Cerebellar cortex (tissue), 1 donor: ENCODE measurements around the gene TMEM183A.
"Not testable (repeated sequence)": the region's sequence is repeated elsewhere in the genome, so short reads cannot be mapped to it uniquely, and the experiment has no call there.

Experiments
- DNase-seq: peaks from one replicate; pipeline ENCODE4 v3.0.0-alpha.2; 2015; ENCODE audit warnings: low spot score

The TMEM183A gene, protein sequence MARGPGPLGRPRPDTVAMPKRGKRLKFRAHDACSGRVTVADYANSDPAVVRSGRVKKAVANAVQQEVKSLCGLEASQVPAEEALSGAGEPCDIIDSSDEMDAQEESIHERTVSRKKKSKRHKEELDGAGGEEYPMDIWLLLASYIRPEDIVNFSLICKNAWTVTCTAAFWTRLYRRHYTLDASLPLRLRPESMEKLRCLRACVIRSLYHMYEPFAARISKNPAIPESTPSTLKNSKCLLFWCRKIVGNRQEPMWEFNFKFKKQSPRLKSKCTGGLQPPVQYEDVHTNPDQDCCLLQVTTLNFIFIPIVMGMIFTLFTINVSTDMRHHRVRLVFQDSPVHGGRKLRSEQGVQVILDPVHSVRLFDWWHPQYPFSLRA

DNA sequence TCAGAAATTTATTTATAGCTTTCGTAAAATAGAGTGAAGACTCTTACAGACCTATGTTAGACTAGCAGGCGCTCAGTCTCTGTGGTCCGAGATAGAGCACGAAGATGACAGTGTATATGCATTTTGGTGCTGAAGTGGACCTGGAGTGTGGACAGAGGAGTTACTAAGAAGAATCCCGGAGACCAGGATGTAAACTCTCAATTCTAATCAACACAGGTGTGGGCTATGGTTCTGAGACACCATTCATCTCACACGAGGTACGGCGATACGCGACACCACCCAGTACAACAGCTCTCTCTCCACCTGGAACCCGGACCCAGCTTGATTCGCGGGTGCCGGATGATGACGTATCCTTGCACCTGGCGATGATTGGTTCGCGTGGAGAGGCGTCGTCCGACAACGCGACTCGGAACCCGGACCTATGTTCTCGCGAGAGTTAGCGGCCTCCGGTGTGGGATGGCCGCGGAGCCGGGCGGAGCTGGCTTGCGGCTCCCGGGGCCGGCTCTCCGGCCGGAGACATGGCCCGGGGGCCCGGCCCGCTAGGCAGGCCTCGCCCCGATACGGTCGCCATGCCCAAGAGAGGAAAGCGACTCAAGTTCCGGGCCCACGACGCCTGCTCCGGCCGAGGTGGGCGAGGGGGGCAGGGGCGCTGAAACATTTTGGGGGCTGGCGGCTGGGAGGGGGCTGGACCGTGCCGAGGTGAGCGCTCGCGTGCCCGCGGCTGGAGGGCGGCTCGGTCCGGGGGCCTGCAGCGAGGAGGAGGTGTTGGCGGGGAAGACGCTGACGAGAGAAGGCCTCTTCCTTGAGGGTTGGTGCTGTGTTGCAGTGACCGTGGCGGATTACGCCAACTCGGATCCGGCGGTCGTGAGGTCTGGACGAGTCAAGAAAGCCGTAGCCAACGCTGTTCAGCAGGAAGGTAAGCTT, at the start of gene TMEM183A:
TSS of gene TMEM183A (plus strand) at position 427 of the 924 bp plus-strand sequence. CDS start at position 519, 92 bp downstream.
- DNase-seq, result peak; percentile 98

DNA sequence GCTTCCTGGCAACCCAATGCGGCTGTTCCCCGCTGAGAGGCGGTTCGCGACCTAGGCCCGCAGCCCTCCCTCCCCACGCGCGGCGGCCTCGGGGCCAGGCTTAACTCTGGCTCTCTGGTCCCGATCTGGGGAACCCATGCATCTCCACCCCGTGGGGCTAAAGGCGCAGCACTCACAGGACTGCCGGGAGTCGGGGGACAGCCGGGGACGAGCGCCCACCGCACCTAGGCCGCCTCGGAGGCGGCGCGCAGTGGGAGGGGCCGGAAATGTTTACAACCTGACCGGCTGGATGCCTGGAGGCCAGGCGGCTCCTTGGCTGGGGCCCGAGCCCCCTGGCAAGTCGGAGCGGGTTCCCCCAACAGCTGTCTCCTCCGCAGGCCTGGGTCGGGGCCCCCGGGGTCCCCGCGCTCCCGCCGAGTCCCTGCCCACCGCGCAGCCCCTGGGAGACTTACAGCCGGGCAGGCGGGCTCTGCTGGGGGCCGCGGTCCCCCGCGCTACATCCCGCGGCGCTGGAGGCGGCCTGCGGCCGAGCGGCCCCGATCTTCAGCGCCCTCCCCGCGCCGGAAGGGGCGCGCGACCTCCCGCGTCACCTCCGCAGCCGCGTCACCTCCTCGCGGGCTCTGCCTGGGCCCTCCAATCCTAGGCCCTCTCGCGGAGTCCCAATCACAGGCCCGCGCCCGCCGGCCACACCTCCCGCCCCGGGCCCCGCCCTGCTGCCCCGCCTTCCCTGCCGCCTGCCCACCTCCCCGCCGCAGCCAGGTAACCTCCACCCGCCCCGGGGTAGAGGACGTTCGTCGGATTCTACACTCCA, 49.2 kb upstream of the TMEM183A start, which contains the start of gene ADIPOR1:
TSS of gene ADIPOR1 (minus strand) at position 580 of the 811 bp plus-strand sequence. CDS start 7,242 bp downstream, outside the sequence.
- DNase-seq, result peak; percentile 87

DNA sequence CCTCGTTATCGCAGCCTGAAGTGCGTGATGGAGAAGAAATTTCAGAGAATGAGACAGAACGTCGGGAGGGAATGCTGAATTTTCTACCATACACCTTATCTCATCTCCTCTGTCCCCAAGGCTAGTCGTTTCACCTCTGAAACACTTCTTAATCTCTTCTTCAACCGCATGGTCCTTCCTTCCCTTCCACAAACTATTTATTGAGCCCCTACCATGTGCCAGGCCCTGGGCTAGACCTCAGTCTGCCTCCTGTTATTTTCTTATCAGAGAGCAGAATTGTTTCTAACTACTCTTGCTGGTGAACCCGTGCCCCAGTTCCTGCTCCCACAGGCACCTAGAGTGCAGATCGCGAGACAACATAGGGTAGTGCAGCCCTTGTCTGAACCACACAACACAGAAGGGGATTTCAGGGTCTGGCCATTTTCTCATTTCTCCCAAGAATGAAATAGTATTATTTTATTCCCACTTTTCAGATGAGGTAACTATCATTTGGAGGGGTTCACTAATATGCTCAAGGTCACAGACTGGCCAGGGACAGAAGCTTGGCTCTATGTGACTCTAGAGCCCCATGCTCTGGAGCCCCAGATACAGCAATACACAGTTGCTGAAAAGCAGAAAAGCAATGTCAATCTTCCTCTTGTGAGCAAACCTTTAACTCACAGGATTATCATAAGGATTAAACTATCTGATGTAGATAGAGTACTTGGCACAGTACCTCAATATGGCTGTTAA, 48.5 kb upstream of the TMEM183A start:
- DNase-seq, result no peak

DNA sequence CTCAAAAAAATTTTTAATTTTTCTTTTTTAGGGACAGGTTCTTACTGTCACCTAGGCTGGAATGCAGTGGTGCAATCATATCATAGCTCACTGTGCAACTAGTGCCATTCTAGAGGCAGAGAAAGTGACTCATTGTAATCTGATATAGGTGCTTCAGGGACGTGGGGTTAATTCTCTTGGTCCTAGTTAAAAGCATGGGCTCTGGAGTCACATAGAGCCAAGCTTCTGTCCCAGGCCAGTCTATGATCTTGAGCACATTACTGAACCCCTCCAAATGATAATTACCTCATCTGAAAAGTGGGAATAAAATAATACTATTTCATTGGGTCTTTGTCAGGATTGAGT, 47.9 kb upstream of the TMEM183A start:
- no peak for DNase-seq

DNA sequence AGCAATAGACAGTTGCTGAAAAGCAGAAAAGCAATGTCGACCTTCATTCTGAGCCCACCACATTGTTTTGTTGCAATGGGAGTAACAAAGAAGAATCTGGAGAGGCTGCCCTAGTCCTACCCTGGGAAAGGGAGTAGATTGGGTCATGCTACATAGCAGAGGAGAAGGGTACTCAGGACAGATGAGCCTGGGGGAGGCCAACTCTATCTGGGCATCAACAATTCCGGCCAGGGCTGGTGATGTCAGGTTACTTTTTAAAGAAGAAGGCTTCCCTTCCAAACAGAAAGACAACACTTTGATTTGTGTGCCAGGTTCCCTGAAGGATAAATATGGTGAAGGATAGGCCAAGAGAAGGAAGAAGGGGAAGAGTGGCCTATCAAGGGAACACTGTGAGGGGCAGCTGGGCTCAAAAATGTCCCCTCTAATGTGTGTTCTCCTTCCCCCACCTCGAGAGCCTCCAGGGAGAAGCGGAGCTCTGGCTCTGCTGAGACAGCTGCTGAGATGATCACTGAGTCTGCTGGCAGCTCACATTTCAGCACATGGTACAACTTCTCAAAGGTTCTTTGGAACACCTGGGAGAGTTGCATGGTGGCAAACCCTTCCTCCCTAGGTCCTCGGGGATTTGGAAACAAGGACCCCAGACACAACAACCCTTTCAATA, 45.8 kb upstream of the TMEM183A start:
- no peak for DNase-seq

DNA sequence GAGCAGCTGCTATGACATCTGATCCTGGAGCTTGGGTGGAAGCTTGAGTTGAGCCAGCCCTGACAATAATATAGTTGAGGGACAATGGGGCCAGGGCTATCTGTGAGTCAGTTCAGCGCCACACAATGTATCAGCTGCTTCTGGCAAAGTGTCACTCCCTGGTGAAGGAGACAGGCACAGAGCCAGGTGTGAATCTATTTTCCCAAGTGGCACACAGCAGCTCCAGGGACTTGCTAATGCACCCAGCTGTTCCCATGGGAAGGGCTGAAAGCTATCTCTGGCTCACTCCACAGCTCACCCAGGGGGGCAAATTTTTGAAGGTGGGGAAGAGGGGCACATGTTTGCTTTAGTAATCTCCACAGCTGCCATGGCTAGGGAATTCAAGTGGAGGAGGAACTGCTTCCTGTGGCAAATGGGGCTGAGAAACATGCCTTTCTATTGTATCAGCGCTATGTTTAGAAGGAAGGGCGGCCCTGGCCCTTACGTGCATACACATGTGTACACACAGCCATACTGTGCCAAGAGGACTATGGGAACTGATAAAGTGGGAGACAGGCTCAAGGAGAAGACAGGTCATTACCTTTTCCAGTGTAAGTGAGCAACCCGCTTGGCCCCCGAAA, 42.3 kb upstream of the TMEM183A start:
- no peak for DNase-seq

DNA sequence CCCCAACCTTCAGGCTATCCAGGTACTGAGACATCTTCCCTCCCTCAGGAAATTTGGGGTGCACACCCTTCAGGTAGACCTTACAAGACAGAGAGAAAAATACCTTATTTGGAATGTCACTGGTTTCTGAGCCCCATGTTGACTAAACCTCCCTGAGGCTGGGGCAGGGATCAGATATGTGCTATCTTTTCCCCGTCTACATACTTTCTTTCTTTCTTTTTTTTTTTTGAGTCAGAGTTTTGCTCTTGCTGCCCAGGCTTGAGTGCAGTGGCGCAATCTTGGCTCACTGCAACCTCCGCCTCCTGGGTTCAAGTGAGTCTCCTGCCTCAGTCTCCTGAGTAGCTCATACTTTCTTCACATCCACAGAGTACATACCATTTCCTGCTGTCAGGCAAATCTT, 41.8 kb upstream of the TMEM183A start:
- no peak for DNase-seq

DNA sequence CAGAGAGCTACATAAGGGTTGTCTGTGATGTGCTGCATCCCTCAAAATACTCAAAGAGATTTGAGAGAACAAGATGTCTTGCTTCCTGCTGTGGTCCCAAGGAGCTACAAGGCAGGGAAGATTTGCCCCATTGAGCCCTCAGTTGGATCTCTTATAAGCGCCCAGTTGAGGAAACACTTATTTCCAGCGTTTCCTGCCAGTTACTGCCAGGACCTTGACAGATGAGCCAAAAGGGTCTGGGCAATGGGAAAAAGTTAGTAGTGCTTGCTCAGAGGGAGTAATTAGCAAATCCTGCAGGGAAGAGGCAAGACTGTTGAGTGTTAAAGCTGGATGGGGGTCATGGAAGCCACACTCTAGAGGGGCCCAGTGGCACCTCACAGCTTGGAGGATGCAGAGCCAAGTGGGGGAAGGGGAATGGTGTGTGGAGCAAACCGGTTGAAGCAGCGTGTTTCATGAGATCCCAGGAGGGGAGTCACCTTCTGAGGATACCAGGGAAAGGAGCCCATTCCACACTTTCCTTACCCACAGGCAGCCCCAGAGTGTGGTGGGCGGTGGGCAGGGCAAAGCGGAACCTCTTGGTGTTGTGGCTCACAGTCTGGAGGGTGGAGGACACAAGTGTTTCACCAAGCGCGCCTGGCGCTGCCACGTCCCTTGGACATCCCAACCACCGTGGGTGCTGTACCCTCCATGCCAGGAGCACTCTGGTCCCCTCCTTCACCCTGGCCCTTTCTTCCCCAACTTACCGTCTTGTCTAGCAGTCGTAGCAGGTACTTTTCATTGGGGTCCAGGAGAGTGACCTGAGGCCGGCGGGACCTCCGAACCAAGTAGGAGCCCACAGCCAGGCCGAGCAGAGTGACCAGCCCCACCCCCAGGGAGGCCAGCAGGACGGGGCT, 40.9 kb upstream of the TMEM183A start:
- peak; percentile 10 for DNase-seq

DNA sequence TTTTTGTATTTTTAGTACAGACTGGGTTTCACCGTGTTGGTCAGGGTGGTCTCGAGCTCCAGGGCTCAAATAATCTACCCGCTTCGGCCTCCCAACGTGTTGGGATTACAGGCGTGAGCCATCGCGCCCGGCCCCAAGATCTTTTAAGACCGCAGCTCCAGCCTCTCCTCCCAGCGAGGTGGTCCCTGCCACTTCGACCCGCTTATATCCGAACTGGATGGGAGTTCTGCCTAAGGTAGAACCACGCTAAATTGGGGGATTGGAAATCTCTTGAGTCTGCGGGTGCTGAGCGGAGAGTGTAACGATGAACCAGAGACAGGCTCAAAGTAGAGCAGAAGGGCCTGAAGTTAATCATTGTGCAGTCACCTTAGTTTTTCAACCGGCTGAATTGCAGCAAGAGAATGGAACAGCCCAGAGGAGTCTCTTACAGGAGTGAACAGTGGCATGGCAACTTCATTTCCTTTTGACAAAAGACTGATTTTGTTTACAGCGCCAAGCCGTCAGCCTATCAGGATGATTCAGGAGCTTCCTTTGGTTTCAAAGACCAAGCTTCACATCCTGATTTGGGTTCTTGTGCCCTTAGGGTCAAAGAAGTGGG, 39.4 kb upstream of the TMEM183A start:
- peak; percentile 48 for DNase-seq

DNA sequence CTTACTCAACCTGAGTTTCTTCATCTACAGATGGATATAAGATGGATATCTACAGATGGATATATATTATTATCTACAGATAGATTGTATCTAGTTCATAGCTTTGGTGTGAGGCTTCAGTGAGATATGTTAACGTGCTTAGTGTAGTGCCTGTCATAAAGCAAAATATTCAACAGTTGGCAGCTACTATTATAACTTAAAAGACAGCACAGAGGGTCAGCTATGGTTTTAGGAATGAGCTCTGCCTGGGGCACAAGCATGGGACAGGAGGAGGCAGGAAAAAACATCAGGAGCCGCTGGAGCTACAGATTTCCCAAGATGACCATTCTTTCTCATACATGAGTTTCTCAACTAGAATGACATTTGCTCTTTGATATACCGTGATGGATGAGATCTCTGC, 38.8 kb upstream of the TMEM183A start:
- no peak for DNase-seq

DNA sequence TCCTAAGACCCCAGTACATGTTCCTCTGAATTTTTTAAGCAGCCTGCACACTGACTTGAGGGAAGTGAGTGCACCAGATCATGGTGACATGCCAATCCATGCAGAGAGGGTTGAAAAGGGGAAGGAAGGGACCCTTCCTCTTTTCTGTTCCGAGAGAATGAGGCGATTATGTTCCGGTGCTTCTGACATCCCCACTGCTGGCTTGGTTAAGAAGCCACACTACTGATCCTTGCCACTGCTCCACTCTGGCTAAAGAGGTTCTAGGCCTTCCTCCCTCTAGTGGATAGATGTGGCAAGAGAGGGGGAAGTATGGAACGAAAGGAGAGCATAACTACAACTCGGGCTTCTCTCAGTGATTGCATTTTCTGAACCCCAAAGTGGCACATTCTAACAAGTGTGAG, 38.3 kb upstream of the TMEM183A start:
- peak; percentile 77 for DNase-seq

DNA sequence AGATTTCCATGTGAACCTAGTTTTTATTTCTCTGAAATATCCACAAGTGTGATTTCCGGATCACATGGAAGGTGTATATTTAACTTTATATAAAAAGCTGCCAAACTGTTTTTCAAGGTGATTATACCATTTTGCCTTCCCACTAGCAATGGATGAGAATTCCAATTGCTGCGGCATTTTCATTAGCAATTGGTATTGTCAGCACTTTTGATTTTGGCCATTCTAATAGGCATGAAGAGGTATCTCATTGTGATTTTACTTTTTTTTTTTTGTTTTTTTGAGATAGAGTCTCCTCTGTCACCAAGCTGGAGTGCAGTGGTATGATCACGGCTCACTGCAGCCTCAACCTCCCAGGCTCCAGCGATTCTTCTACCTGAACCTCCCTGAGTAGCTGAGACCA, 35.1 kb upstream of the TMEM183A start:
- DNase-seq, result no peak

DNA sequence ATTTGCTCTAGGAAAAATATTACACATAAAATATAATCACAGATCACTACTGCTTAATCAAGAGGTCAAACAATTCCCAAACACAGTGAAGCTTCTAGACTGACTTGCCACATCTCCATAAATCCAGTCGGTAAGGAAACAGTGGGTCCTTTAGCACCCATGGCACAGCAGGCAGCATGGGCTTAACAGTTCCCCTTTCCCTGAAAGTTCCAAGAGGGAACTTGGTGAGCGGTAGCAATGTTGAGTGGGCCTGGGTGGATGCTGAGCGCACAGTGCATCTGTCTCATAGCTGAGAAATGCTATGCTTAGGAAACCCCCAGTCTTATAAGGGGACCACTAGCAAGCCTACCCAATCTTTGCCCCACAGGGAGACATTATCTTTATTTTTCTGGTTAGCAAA, 32.3 kb upstream of the TMEM183A start:
- no peak for DNase-seq

DNA sequence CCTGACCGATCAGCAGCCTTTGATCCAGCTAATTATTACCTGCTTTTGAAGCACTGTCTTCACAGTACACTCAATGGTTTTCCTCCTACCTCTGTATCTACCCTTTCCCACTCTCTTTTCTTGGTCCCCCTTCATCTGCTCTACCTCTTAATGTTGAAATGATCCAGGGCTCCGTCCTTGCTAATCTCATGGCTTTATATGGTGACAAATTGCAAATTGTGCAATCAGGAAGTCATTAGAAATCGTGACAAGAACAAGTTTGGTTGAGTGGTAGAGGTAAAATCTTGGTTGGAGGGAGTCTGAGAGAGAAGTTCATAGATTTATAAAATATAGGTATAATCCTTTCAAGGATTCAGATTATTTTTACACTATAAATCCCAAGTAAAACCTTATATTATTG, 30.5 kb upstream of the TMEM183A start:
- DNase-seq, result no peak

DNA sequence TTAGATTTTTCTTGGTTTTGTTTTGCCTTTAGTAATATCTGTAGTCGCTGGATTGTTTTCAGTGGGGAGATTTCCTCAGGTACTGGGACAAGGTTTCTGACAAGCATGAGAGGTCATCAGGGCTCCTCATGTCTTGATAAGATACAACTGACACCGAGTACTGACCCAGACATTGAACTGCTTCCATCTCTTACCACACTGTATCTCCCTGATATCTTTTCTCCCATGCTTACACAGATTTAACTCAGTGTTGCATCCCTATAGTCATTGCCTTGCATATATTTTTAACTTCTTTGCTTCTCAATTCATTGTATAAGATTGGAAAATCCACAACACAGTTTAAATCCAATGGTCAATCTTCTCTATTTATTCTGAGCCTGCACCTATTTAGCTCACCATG, 27.7 kb upstream of the TMEM183A start:
- no peak for DNase-seq

DNA sequence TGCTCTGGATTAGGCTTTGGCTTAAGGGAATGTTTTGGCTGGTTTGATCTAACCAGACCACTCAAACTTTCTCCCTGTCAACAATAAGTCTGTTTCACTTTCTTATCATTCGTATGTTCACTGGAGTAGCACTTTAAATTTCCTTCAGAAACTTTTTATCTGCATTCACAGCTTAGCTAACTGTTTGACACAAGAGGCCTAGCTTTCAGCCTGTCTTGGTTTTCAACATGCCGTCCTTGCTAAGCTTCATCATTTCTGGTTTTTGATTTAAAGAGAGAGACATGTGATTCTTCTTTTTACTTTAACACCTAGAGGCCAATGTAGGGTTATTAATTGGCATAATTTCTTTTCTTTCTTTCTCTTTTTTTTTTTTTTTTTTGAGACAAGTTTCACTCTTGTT, 25.2 kb upstream of the TMEM183A start:
- DNase-seq, result no peak

DNA sequence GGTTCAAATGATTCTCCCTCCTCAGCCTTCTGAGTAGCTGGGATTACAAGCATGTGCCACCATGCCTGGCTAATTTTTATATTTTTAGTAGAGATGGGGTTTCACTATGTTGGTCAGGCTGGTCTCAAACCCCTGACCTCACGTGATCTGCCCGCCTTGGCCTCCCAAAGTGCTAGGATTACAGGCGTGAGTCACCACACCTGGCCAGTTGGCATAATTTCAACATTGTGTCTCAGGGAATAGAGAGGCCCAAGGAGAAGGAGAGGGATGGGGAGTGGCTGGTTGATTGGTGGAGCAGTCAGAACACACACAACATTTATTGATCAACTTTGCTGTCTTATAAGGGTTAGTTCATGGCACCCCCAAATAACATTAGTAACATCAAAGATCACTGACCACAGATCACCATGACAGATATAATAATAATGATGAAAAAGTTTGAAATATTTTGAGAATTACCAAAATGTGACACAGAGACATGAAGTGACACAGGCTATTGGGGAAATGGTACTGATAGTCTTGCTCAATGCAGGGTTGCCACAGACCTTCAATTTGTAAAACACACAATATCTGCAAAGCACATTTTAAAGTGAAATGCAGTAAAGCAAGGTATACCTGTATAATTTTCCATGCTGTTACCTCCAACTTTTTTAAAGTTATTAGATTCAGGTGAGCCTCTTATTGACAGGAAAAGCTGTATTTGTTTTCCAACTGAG, 24.3 kb upstream of the TMEM183A start:
- no peak for DNase-seq

DNA sequence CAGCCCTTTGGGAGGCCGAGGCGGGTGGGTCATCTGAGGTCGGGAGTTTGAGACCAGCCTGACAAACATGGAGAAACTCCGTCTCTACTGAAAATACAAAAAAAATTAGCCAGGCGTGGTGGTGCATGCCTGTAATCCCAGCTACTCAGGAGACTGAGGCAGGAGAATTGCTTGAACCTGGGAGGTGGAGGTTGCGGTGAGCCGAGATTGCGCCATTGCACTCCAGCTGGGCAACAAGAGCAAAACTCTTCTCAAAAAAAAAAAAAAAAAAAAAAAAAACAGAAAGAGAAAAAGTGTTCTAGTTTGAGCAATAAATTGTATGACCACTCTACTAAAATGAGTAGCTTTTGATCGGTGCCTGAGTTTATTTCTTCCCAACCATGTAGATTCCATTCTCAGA, 21.1 kb upstream of the TMEM183A start:
- not testable (repeated sequence) for DNase-seq
